Kidney epithelial cell (primary cell): ENCODE measurements around the gene RASD2. TPM values are rescaled to one million over a fixed set of nuclear protein-coding genes. Genes with fewer than 3 reads are reported as not detected.

Experiments used
- DNase-seq: peaks from one replicate; pipeline ENCODE4 v3.0.0-alpha.2; 2010; ENCODE audit warnings: low read depth
- H3K27me3 ChIP-seq: 2 replicates; pipeline ENCODE4 v1.6.0; 2011; ENCODE audit warnings: low read length; ENCODE audit not compliant: control insufficient read depth, insufficient read depth
- H3K36me3 ChIP-seq: 2 replicates; pipeline ENCODE4 v1.5.1; 2011; ENCODE audit warnings: low read length; ENCODE audit not compliant: control insufficient read depth, insufficient read depth
- H3K4me3 ChIP-seq: 2 replicates; pipeline ENCODE4 v1.5.1; 2011; ENCODE audit warnings: low read depth, mild to moderate bottlenecking, control low read depth, low read length
- CTCF ChIP-seq: IDR thresholded peaks from 2 replicates; pipeline ENCODE4 v1.5.1; 2011; ENCODE audit warnings: mild to moderate bottlenecking, moderate library complexity, low read length, control low read depth, inconsistent platforms; ENCODE audit not compliant: insufficient read depth, poor library complexity, severe bottlenecking
- total RNA-seq: library from RNA; depleted of rRNA; stranded (reverse); fragments of >200 nt; gene quantifications from 2 replicates; pipeline ENCODE4 v1.2.3, GENCODE V29; 2015

RASD2 gene
- total RNA-seq, 1 donor from 2014 or later = 0.04 TPM

DNA sequence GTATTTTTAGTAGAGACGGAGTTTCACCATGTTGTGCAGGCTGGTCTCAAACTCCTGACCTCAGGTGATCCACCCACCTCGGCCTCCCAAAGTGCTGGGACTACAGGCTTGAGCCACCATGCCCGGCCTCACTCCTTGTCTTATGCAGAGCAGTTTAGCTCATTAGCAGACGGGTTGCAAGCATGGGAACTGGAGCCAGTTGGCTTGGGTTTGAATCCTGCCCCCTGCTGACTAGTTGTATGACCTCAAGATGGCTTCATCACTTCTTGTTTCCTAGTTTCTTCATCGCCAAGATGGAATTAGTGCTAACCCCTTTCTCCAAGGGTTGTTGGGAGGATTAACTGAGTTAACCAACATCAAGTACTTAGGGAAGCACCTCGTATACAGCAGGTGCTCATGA lies 23.4 kb upstream of the RASD2 start:
- no peak overlapping the region for H3K4me3 ChIP-seq
- DNase-seq = no peak
- TF ChIP-seq CTCF = no peak
- peaks cover 22% of the 10 kb centered on the region for H3K27me3 ChIP-seq
- H3K36me3 ChIP-seq = no peaks in the 10 kb centered on the region

- Histone ChIP-seq H3K27me3 (peaks cover 23% of the 10 kb centered on the region), H3K36me3 (no peaks in the 10 kb centered on the region), H3K4me3 (no peak overlapping the region)
- no peak for TF ChIP-seq CTCF
- DNase-seq = no peak
These were observed 22.7 kb upstream of the RASD2 start for GRCh38 chr22:35517769-35518530.

DNA sequence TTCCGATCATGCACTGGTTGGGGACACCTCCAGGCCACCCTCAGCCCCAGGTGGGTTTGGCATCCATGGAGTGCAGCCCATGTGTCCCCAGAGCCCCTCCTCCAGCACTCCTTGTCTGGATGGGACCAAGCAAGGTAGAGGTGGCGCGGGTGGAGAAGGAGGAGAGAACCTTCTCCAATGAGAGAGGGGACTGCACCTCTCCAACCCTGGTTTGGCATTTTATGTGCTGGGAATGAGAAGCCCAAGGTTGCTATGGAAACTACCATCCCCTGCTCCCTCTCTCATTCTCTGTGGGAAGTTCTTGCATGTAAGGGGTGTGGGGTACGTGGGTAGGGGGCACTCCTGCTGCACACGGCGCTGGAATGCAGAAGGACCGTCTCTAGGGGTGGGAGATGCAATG lies 21.8 kb upstream of the RASD2 start:
- H3K4me3 ChIP-seq = no peak overlapping the region

DNA sequence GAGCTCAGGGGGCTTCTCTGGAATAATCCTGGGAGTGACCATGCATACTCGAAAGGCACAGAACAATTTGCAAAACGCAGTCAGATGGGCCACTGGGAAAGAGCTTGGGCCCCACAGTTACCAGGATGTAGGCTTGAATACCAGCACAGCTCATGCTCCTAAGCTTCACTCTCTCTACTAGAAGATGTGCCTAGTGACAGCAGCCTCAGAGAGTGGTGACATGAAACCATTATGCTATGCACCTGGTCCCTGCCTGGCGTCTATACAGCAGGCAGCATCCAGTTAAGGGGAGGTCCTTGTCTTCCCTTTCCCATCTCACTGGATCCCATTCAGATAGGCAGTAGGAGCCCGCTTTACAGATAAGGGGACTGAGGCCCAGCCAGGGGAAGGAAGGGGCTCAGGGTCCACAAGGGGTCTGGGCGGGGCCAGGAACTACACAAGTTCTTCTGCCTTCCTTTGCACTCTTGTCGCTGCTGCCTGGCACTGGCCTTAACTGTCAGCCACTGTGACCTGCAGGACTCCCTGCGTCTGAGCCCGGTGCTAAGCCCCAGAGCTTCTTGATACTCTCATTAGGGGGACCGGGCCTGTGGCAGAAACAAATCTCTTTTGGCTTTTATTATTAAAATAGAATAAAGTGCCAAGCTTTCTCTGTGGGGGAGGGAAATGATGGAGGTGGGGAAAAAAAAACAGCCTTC lies 21.2 kb upstream of the RASD2 start:
- Histone ChIP-seq H3K36me3 (no peaks in the 10 kb centered on the region), H3K27me3 (peaks cover 31% of the 10 kb centered on the region), H3K4me3 (no peak overlapping the region)
- DNase-seq = no peak
- TF ChIP-seq CTCF = no peak

More for the DNA sequence above, 21.8 kb upstream of the RASD2 start:
- no peak for TF ChIP-seq CTCF
- H3K36me3 ChIP-seq = no peaks in the 10 kb centered on the region
- H3K27me3 ChIP-seq = peaks cover 32% of the 10 kb centered on the region
- DNase-seq = no peak

- DNase-seq = no peak
- H3K4me3 ChIP-seq = no peak overlapping the region
- H3K36me3 ChIP-seq = no peaks in the 10 kb centered on the region
- no peak for TF ChIP-seq CTCF
- H3K27me3 ChIP-seq = peaks cover 31% of the 10 kb centered on the region
These were observed 19.0 kb upstream of the RASD2 start for GRCh38 chr22:35521358-35522224.
